CD4-positive, alpha-beta T cell (primary cell): Measurements from ENCODE around the gene ASCC3. TPM values are rescaled to one million over a fixed set of nuclear protein-coding genes. Genes with fewer than 3 reads are reported as not detected.
"Not testable (repeated sequence)": the region's sequence is repeated elsewhere in the genome, so short reads cannot be mapped to it uniquely, and the experiment has no call there.

ENCODE experiments used
- ATAC-seq: fragments of 200-7000 bp; cut with Tn5 transposase; one replicate; pipeline ENCODE4 v1.10.0; 2022; ENCODE audit warnings: mild to moderate bottlenecking; ENCODE audit not compliant: poor library complexity
- CTCF ChIA-PET: fragments of 350-600 bp; sonication (Branson Sonifier 250); formaldehyde crosslinking; loops from one replicate; lab custom pipeline; 2021; ENCODE audit warnings: antibody characterized with exemption, inconsistent platforms; lab: Charles Lee
- POLR2A ChIA-PET: fragments of 350-600 bp; sonication (Branson Sonifier 250); formaldehyde crosslinking; loops from one replicate; lab custom pipeline; 2021; ENCODE audit warnings: antibody characterized with exemption, inconsistent platforms; lab: Charles Lee
- DNase-seq, 14 experiments: peaks; one replicate each; pipeline ENCODE4 v3.0.0-alpha.2; 2013 to 2020; ENCODE audit warnings: mixed read lengths in 2 of 14
- H3K27ac ChIP-seq, 2 donors: one replicate each; pipeline versions ENCODE4 v1.5.1 to v1.7.0; 2013; ENCODE audit warnings: low read length in 2 of 2, low read depth in 1 of 2, mild to moderate bottlenecking in 1 of 2
- H3K27me3 ChIP-seq, 2 experiments: 1 replicate in 1 of 2; 2 replicates in 1 of 2; pipeline versions ENCODE4 v1.6.1 to v1.7.0; 2013; ENCODE audit warnings: low read length in 2 of 2, control low read depth in 1 of 2, mild to moderate bottlenecking in 1 of 2, moderate library complexity in 1 of 2; ENCODE audit not compliant: insufficient read depth in 2 of 2, control insufficient read depth in 1 of 2
- H3K36me3 ChIP-seq: one replicate; pipeline ENCODE4 v1.6.1; 2013; ENCODE audit warnings: low read length, control low read depth; ENCODE audit not compliant: insufficient read depth
- H3K4me1 ChIP-seq: one replicate; pipeline ENCODE4 v1.6.1; 2013; ENCODE audit warnings: low read length, control low read depth; ENCODE audit not compliant: insufficient read depth
- H3K4me3 ChIP-seq: one replicate; pipeline ENCODE4 v1.5.1; 2013; ENCODE audit warnings: mild to moderate bottlenecking, low read length, moderate library complexity
- H3K9me3 ChIP-seq, 2 experiments: 1 replicate in 1 of 2; 2 replicates in 1 of 2; pipeline versions ENCODE4 v1.6.1 to v1.7.0; 2013; ENCODE audit warnings: low read length in 2 of 2, mild to moderate bottlenecking in 2 of 2, control low read depth in 1 of 2, moderate library complexity in 1 of 2; ENCODE audit not compliant: control insufficient read depth in 1 of 2, insufficient read depth in 1 of 2
- H3K27ac Mint-ChIP-seq: one replicate; pipeline ENCODE4 v1.8.0; 2020; ENCODE audit warnings: mixed read lengths
- H3K27me3 Mint-ChIP-seq: one replicate; pipeline ENCODE4 v1.8.0; 2021; ENCODE audit warnings: mixed read lengths
- H3K36me3 Mint-ChIP-seq: one replicate; pipeline ENCODE4 v1.8.0; 2021; ENCODE audit warnings: low read depth, mixed read lengths
- H3K4me1 Mint-ChIP-seq: one replicate; pipeline ENCODE4 v1.8.0; 2021; ENCODE audit warnings: low read depth, mixed read lengths
- H3K4me3 Mint-ChIP-seq: one replicate; pipeline ENCODE4 v1.8.0; 2020; ENCODE audit warnings: mild to moderate bottlenecking, mixed read lengths
- H3K9me3 Mint-ChIP-seq: one replicate; pipeline ENCODE4 v1.8.0; 2020; ENCODE audit warnings: mixed read lengths
- CTCF ChIP-seq: fragments of 200-600 bp; IDR thresholded peaks from one replicate; pipeline ENCODE4 v1.8.0; 2022; ENCODE audit warnings: antibody characterized with exemption, mild to moderate bottlenecking
- intact Hi-C, 2 experiments: fragments of 100-400 bp; cut with DNase I in 1 of 2; cut with micrococcal nuclease in 1 of 2; formaldehyde crosslinking; loops; one replicate each; pipeline versions ENCODE4 v1.15.1 to v1.9.0; 2023 to 2025; cut with DNase I, micrococcal nuclease
- total RNA-seq, 174 experiments: library from RNA in 2 of 174; stranded (reverse) in 2 of 174; gene quantifications; one replicate each; pipeline ENCODE4 v1.2.3 and lab custom pipeline; 2021 to 2026

ASCC3 gene
- total RNA-seq, 2 experiments from 2014 or later = 28.9 to 30.4 TPM

GRCh38 chr6:100740439-100740838, 140.7 kb downstream of the ASCC3 start:
- DNase-seq (no peak), ATAC-seq (no peak)
- intact Hi-C loops = no loop called here
- Histone ChIP-seq H3K9me3 (peaks cover 5 to 10% of the 10 kb centered on the region in 2 experiments), H3K27ac (no peak overlapping the region), H3K36me3 (peaks cover 7% of the 10 kb centered on the region), H3K27me3 (no peaks in the 10 kb centered on the region), H3K4me3 (no peak overlapping the region), H3K4me1 (no peaks in the 10 kb centered on the region)
- no peak overlapping the region for H3K27ac Mint-ChIP-seq
- no peaks in the 10 kb centered on the region for H3K27me3 Mint-ChIP-seq
- peaks cover 34% of the 10 kb centered on the region for H3K4me1 Mint-ChIP-seq
- ChIA-PET POLR2A (no interaction called here), CTCF (no interaction called here)
- H3K4me3 Mint-ChIP-seq = no peak overlapping the region
- TF ChIP-seq CTCF = no peak
- peaks cover 36% of the 10 kb centered on the region for H3K36me3 Mint-ChIP-seq
- peaks cover 10% of the 10 kb centered on the region for H3K9me3 Mint-ChIP-seq

- H3K4me3 Mint-ChIP-seq, H3K27me3 ChIP-seq, H3K9me3 ChIP-seq, intact Hi-C loops, ATAC-seq, POLR2A ChIA-PET, H3K27ac ChIP-seq, H3K27me3 Mint-ChIP-seq, H3K4me1 ChIP-seq, H3K36me3 ChIP-seq, H3K4me3 ChIP-seq, CTCF ChIA-PET: not testable (repeated sequence)
- Mint-ChIP-seq H3K36me3 (peaks cover 28% of the 10 kb centered on the region), H3K9me3 (peaks cover 10% of the 10 kb centered on the region), H3K4me1 (peaks cover 34% of the 10 kb centered on the region), H3K27ac (peak overlapping the region; percentile 31)
- DNase-seq = peak in 1 of 14 experiments; percentile 24
Observed at GRCh38 chr6:100737720-100738119, 143.4 kb downstream of the ASCC3 start.

GRCh38 chr6:100731411-100731810, 149.7 kb downstream of the ASCC3 start:
- H3K4me3 Mint-ChIP-seq = no peak overlapping the region
- CTCF ChIA-PET = interaction anchor here (1.1 kb wide), 1 partner anchor 19 kb away, joined by 3 read pairs; no protein-coding TSS in a partner anchor

More at GRCh38 chr6:100731411-100731810, 149.7 kb downstream of the ASCC3 start:
- Histone ChIP-seq H3K36me3 (no peaks in the 10 kb centered on the region), H3K27ac (no peak overlapping the region), H3K9me3 (no peaks in the 10 kb centered on the region), H3K4me3 (no peak overlapping the region), H3K27me3 (no peaks in the 10 kb centered on the region), H3K4me1 (no peaks in the 10 kb centered on the region)
- Mint-ChIP-seq H3K9me3 (no peaks in the 10 kb centered on the region), H3K27ac (no peak overlapping the region), H3K36me3 (peaks cover 13% of the 10 kb centered on the region), H3K27me3 (no peaks in the 10 kb centered on the region), H3K4me1 (no peaks in the 10 kb centered on the region)
- DNase-seq = no peak
- no peak for TF ChIP-seq CTCF
- intact Hi-C loops = no loop called here
- POLR2A ChIA-PET = no interaction called here
- ATAC-seq = no peak
